IMR-90 (cell line): ENCODE results near the gene SLC46A3.

ENCODE experiments used
- POLR2A ChIP-seq: IDR thresholded peaks from 2 replicates; pipeline ENCODE4 v1.6.1; 2012; ENCODE audit warnings: mild to moderate bottlenecking, low read depth, low read length
- SMC3 ChIP-seq: fragments of 150-350 bp; IDR thresholded peaks from 2 replicates; pipeline ENCODE4 v1.6.1; 2016; ENCODE audit warnings: low read depth, mild to moderate bottlenecking, antibody characterized with exemption, low read length, moderate library complexity

- TF ChIP-seq SMC3 (0 out of 2 replicates have a peak, but pooled peaks have one; percentile 4), POLR2A (no peak)
Observed at GRCh38 chr13:28678809-28679208, 40.0 kb downstream of the SLC46A3 start.
